Activated naive CD4-positive, alpha-beta T cell treated with Interleukin-2 at 50 U/mL for 16 hours (primary cell): ENCODE results near the gene KSR1.
"Not testable (repeated sequence)": the region's sequence is repeated elsewhere in the genome, so short reads cannot be mapped to it uniquely, and the experiment has no call there.

Experiments used
- DNase-seq: peaks from one replicate; pipeline ENCODE4 v3.0.0-alpha.2; 2020

Gene KSR1

DNA sequence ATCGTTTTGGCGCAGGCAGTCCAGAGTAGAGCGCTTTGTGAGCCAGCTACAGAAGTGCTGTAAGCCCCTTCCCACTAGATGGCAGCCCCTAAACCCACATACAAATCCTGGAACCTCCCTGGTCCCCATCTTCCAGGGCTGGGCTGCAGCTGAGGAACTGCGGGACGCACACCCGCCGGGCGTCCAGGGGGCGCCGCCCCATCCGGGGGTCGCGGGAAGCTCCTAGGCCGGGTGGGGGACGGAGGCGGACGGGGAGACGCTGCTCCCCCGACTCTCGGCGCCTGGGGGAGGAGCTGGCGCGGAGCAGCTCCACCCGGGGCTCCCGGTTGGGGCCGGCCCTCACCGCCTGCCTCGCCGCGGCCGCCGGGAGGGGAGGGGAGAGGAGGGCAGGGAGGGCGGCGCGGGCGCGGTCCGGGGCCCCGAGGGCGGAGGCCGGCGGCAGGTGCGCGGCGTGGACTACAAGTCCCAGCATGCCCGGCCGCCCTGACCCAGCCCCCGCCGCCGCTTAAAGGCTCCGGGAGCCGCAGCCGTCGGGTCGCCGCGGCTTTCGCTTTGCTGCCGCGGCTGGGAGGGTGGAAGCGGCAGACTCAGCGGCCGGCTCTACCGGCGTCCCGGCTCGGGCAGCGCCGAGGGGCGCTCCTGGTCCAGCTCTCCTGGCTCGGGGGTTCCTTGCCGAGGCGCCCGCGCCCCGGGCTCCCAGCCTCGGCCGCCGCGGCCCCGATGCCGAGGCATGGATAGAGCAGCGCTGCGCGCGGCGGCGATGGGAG is at the start of gene KSR1:
KSR1 (plus strand) TSS at position 535 of the 767 bp plus-strand sequence; CDS start at position 731, 196 bp downstream.
- peak; percentile 84 for DNase-seq

DNA sequence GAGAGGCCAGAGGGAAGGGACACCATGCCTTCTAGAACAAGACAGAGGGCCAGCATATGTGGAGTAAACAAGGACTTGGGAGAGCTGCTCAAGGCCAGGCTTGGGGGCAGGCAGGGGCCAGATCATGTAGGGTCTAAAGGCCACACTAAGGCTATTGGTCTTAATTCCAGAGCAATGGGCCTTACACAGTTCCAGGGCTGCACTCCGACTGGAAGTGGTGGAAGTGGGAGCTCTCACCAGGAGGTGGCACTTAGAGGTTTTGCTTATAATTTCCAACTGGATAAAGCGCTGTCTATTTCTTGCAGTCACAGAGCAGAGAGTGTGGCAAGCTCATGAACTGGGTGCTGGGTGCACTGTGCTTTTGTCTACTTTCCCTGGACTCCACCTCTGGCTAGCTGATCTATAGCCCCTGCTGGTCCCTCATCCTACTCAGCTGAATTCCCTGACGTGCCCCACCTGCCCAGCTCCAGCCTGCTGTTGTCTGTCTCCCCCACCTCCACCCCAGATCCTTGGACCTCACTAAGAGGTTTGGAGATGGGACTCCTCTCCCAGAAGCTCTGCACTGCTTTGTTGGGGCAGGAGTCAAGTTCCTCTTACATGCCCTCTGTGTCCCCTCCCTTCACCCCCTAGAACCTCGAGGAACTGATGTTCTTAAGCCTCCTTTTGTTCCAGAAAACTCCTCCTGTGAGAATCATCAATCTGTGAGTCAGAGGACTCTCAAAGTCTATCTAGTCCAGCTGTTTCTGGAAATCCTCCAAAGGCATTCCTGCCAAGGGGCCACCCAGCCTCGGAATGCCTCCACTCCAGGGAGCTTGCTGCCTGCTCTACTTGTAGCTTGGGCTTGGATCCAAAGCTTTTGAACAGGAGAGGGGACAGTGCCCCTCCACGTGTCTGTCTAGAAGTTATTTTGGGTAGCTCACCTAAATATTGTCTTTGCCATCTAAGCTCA is 48.1 kb upstream of the KSR1 start:
- no peak for DNase-seq

DNA sequence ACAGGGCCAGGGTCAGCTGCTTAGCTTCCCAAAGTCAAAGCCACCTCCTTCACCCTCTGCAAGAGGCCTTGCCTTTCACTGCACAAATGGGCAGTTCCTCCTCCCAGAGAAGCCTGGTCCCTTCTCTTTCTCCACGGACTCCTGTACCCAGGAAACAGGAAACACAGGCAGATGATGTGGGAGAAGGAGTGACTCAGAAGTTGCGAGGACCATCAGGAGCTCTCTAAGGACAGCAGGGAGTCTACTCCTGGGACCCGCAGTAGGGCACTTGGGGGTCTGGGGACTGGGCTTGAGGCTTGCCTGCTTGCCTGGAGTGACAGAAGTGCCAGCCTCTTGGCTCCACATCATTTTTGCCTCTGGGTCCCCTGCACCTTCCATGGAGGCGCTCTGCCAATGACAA is 47.4 kb upstream of the KSR1 start:
- no peak for DNase-seq

DNA sequence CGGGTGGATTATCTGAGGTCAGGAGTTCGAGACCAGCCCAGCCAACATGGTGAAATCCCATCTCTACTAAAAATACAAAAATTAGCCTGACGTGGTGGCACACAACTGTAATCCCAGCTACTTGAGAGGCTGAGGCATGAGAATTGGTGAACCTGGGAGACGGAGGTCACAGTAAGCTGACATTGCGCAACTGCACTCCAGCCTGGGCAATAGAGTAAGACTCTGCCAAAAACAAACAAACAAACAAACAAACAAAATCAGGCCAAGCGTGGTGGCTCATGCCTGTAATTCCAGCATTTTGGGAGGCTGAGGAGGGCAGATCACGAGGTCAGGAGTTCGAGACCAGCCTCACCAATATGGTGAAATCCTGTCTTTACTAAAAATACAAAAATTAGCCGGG is 44.1 kb upstream of the KSR1 start:
- DNase-seq: not testable (repeated sequence)

DNA sequence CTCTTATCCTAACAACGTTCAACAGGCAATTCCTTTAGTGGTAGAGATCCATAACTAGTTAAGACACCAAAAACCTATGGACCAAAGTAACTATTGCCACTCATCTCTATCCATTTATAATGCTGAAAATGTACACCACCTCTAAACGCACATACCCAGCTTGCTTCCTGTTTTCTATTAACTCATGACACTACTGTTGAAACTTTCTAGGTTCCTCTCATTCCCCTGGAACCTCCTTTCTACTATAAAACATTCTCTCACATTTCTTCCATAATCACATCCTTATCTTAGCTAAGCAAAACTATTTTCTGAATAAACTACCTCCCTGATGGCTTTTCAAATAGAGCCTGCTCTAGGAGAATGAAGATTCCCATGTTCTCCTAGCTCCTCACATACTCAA is 42.9 kb upstream of the KSR1 start:
- DNase-seq: no peak

DNA sequence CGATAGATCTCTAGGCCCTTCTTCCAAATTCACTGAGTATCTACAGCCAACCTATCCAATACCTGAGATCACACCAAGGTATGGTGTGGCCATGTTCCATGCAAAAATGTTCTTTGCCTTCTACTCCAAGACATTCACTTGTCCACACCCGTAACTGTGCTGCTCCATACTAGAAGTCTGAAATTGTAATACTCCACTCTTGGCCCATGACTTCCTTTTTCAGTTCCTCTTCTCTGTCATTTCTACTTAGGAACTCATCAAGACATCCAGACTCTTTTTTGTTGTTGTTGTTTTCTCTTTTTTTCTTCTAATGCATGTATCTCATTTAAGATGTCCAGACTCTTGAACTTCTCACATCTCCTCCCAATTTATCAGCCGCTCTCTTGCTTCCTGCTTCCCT is 42.5 kb upstream of the KSR1 start:
- no peak for DNase-seq

DNA sequence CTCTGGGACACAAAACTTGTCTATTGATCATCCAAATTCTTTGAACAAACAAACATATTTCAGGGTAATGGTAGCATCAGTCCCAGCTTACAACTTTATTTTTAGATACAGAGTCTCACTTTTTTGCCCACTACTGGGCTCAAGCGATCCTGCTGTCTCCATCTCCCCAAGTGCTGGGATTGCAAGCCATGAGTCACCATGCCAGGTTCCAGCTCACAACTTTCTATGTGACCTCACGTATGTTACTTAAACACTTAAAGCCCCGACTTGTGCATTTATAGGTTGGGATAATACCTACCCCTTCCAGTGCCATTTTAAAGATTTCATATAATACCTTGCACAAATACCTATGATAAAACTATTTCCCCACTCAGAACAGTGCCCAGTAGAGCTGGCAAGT is 42.0 kb upstream of the KSR1 start:
- no peak for DNase-seq

DNA sequence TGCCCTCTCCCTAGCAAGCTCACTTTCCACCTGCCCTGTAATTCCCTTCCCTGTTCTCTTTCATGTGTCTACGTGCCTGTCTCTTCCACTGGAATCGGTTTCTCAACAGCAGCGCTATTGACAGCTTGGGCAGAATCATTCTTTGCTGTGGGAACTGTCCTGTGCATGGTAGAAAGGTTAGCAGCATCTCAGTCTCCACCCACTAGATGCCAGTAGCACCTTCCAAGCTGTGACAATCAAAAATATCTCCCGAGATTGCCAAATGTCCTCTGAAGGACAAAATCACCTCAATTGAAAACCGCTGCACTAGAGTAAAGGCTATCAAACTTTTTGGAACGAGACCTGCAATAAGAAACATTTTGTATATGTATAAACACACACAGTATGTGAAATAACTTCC is 41.6 kb upstream of the KSR1 start:
- DNase-seq: no peak

DNA sequence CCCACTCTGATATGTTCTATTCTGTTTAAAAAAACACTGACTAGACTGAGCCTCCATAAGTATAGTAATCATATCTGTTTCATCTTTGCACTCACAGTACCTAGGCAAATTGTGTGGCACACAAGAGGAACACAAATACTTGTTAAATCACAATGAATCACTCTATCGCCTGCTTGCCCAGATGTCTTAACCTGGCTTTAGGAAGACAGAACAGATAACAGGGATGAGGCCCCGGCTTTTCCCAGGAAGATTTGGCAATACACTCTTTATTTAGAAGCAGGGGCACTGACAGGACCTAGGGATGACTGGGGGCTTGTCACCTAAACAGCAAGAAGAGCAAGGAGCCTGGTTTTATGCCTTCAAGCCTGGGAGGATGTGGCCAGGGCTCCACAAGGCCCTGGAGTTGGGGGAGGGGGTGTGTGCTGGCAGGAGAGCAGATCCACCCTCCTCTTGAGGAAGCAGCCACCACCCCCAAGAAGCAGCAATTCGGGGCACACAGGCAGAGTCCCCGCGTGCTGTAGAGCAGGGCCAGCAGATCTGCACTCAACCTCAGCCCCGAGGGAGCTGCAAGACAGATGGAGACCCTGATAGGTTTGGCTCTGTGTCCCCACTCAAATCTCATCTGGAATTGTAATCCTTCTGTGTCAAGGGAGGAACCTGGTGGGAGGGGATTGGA is 41.0 kb upstream of the KSR1 start:
- no peak for DNase-seq

DNA sequence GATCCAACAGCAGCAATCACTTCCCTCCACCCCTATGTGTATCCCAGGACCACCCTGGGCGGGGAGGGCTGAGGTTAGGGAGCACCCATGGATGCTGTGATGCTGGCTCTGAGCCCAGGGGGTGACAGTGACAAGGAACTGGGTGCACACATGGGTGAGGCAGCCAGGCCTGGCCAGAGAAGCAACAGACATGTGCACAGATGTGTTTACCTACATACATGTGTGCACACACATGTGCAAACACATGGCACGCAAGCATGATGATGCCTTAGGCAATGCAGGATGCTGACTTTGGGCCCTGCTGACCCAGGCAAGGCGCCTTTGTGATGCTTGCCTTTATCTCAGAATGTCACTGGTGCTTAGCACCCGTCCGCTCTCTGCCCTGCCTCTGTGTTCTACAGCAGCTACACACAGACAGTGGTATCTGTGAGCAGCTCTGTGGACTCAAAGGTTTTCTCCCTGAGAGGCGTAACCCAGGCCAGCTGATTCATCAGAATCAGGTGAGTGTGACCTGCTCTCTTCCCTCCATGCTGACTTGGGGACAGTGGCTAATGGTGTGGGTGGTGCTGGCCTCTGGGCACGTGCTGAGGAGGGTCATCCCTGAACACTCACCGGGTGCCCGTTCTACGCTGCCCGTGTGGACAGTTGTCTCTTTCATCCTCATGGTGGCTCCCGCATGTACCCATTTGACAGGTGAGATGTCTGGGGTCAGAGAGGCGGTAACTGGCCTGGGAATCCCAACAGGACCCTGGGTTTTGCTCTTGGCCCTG is 38.5 kb upstream of the KSR1 start:
- DNase-seq: no peak

DNA sequence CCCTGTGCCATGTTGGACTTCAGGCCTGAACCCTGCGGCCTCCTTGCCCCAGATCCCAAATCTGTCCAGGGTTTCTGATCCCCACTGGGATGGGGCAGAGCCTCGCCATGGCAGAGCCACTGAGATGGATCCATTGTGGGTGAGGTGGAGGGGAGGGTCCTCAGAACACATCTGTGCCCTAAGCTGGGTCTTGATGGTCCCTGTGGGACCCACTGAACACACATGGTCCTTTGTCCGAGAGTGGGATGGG is 38.0 kb upstream of the KSR1 start:
- DNase-seq: no peak

DNA sequence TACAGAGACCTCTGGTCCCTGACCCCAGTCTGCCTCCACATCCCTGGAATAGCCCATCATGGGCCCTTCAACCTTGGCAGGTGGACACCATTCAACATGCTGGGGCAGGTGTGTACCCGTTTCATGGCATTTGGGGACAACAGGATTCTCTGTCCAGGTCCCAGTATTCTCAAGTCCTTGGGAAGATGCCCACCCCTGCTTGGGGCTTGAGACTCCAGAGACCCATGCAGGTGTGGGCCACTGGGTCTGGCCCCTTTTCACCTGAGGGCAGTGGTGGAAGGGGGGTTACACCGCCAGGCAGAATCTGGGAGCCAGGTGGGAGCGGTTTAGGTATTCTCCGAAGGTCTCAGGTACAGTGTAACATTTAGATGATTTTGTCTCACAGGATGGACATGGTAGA is 37.1 kb upstream of the KSR1 start:
- DNase-seq: no peak

DNA sequence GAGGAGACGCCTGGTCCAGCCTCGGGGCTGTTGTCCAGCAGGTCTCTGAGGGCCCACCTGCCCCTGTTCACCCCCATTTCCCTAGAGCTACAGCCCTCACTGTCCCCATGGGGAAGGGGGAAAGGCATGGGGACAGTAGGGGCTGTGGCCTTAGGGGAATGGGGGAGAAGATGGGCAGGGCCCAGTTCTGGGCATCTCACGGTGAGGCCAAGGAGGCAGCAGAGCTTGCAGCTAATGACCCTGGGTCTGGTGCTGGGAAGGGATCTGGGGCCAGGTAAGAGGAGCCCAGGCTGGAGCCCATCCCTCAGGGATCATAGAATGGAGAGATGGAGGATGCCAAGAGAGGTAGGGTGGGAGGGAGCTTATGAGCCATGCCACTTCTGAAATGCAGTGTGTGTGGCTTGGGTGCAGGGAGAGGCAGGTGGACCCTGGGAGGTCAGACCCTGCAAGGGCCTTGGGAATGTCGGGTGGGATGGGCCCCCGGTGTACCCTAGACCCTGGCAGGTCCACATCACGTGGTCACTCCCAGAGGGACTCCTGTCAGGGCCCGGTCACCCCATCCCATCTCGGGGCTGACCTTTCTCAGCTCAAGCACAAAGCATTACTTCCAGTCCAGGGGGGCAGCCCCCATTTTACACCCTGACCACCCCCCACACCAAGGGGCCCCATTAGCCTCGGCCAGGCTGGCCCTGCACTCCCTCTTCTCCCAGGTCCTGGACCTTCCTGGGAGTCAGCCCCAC is 35.9 kb upstream of the KSR1 start:
- DNase-seq: no peak

DNA sequence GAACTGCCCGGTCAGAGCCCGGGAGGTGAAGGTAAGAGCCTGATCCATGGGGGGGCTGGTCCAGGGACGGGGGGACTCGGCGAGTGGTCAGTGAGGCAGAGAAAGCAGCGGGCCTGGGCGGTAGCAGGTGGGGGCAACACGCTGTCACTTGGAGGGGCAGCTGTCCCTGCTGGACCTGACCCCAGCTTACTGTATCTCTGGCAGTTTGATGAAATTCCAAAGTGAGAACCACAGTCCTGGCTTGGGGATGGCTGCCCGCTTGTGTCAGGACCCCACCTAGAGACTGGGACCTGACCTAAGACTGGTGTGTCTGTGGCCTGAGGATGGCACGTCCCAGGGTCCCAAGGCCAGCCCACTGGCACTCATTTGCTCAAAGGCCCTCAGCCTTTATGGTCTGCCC is 35.1 kb upstream of the KSR1 start:
- no peak for DNase-seq

DNA sequence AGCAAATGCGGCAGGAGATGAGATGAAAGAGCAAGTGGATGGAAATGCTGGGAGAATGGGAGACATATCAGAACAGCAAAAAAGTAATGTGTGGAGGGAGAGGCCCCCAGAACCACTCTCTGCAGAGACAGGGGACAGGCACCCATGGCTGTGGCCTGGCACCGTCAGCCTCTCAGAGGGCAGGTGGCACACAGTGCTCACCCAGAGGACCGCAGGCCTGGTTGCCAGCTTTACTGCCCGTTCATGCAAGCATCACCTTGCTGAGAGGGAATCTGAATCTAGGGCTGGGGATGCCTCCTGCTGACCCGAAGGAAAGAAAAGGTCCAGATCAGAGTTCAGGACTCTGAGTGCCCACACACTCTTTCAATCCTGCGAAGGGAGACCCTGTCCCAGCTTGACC is 34.6 kb upstream of the KSR1 start:
- not testable (repeated sequence) for DNase-seq

DNA sequence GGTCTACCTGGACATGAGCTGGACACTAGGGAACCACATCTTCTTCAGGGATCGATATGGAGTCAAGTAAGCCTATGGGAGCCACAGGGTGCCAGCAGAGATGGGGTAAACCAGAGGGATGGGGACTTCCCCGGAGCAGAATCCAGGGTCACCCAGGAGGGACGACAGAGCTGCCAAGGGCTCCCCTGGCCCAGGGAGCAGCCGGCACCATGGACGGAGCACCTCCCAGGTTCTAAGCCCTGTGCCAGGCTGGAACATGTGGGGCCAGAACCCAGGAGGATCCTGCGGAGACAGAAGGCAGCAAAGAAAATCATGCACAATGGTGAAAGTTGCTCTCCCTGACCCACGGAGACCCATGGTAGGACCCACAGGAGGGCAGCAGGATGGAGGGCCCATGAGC is 33.6 kb upstream of the KSR1 start:
- no peak for DNase-seq

DNA sequence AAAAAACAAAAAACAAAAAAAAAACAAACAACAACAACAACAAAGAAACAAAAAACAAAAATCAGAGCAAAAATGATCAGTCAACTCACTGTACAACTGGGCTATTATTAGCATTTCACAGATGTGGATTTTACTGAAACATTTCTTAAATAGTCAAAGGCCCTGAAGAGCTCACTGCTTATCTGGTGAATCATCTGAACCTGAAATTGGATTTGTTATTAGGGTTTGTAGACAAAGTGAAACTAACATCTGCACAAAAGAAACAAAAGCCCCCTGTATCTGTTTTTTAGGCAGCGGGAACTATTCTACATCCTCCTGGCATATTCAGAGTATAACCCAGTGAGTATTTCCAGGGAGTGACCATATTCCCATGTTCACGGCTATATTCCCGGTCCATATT is 32.6 kb upstream of the KSR1 start:
- no peak for DNase-seq

DNA sequence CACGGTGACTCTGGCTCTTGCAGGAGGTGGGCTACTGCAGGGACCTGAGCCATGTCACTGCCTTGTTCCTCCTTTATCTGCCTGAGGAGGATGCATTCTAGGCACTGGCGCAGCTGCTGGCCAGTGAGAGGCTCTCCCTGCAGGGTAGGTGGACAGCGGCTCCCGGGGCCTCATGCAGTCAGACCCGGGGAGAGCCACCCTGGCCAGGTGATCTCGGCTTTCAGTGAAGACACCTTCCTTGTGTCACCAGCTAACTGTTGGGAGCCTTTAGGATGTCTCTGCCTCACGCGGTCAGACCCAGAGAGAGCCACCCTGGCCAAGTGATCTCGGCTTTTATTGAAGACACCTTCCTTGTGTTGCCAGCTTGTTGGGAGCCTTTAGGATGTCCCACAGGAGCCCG is 31.7 kb upstream of the KSR1 start:
- DNase-seq: no peak

DNA sequence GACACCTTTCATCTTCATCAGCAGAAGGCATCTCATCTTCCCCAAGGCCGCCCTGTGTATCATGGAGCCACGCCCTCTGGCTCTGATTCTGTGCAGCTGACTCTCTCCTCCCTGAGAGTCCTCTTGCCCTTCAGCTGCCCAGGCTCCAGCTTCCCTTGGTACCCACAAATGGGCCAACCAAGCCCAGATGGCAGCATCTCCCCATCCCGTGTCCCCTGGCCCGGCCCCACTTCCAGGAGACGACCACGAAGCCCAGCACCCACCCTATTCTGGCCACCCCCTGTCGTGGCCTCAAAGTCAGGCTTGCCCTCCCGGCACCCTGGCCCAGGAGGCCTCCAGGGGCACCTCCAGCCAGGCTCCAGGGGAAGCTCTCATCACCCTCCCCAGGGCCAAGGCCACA is 31.3 kb upstream of the KSR1 start:
- DNase-seq: no peak

DNA sequence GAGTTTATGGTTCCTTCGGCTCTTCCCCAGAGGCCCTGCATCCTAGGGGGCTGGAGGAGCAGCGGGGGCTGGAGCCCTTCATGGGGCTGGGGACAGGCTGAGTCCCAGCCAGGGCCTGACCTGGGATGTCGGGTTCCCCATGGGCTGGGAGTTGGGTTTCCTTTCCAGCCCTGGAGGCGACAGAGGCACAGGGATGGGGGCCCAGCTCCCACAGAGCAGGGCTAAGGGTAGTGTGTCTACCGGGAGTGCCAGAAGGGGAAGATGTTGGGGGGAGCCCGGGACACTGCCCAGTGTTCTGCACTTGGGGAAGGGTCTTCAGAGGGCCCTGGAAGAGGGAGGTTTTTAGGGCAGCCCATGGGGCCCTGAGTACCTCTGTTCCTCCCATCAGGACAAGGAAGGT is 30.7 kb upstream of the KSR1 start:
- DNase-seq: not testable (repeated sequence)

DNA sequence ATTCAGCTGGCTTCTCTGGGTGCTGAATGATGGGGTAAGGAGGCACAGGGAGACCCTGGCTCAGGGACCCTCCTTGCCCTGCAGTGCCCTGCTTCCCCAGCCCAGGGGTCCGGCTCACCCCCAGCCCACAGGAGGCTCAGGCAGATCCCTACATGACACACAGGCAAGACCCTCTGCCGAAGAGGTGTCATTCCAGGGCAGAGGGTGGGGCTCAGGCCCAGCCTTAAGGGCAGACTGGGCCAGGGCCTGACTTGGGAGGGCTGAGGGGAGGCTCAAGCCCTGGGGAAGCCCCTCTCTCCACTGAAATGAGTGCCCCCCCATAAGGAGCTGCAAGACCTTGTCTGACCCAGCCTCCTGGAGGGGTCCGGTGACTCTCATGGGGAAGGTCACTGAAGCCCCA is 30.3 kb upstream of the KSR1 start:
- DNase-seq: no peak

DNA sequence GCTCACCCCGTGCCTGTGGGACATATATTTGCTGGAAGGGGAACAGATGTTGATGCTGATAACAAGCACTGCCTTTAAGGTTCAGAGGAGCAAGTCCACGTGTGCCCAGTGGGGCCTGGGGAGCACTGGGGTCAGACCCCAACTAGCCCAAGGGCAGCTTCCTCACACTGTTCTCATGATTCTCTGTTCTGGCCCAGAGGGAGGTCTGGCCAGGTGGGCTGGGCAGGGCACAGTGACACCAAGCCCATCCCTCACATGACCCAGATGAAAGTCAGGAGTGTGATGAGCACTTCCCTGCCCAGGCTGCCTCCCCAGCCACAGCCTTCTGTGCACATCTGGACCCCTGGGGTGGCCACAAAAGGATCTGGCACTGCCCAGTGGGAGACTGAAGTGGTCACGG is 29.8 kb upstream of the KSR1 start:
- not testable (repeated sequence) for DNase-seq
